HG03469 (cell line): ENCODE data around the gene SCN10A.

Source experiments
- ATAC-seq: cut with Tn5 transposase; IDR thresholded peaks from one replicate; pipeline ENCODE4 v1.9.1; 2021; ENCODE audit warnings: mild to moderate bottlenecking, moderate library complexity, moderate number of reproducible peaks; ENCODE audit not compliant: unreplicated experiment

SCN10A gene

GRCh38 chr3:38782148-38782547, 33.9 kb downstream of the SCN10A start:
- ATAC-seq: no peak

DNA sequence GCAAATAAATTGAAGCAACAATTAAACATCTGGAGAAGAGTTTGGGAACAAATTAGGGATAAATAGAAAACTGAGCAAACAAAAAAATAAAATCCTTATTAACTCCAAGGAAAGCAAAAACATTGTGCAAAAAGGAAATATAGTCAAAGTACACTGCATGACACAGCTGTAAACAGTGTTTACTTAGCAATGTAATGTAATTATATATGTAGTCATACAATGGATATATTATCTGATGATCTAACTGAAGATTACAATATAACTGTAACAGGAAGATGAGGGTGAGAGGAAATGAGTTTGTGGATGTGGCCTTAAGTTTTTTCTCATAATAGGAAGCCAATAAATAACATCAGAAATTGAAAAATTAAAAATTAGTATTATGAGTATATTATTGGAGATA, 42.5 kb downstream of the SCN10A start:
- ATAC-seq: no peak

GRCh38 chr3:38763569-38763968, 52.4 kb downstream of the SCN10A start:
- no peak for ATAC-seq

GRCh38 chr3:38758557-38758956, 57.5 kb downstream of the SCN10A start:
- ATAC-seq: no peak

DNA sequence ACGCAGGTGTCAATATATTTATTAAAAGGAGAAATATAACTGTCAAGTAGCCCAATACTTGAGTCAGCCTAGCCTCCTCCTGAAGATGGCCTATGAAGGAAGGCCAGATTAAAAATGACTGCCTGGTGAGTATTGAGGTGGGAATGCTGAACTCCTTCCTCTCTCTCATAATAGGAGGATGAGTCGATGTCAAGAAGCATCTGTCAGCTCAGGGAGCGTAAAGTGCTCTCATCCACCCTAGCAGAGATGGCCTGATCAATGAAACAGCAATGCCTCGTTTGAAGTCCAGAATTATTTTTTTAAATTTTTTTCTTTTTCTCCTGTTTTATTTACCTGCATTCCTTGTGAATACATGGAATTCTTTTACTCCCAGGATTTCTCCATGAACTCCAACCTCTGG, 58.3 kb downstream of the SCN10A start:
- no peak for ATAC-seq

- ATAC-seq: no peak
Measured at GRCh38 chr3:38756892-38757291, 59.1 kb downstream of the SCN10A start.

DNA sequence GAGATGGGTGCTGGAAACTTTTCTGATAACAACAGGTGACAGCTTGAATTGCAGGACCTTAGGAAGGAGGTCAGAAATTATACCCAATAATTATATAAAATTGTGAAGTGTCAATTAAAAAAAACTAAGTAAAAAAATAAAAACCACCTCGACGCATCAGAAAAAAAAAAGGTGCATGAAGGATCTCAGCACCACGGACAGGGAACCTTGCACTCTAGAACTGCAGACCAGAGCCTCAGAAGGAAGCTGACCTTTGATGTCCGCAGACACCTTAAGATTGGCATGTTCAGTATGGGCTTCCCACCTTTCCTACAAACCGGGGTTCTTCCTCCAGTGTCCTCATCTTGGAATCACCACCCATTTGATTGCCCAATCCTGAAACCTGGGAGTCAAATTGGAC, 60.9 kb downstream of the SCN10A start:
- no peak for ATAC-seq

- no peak for ATAC-seq
Measured at GRCh38 chr3:38746641-38747040, 69.4 kb downstream of the SCN10A start.

DNA sequence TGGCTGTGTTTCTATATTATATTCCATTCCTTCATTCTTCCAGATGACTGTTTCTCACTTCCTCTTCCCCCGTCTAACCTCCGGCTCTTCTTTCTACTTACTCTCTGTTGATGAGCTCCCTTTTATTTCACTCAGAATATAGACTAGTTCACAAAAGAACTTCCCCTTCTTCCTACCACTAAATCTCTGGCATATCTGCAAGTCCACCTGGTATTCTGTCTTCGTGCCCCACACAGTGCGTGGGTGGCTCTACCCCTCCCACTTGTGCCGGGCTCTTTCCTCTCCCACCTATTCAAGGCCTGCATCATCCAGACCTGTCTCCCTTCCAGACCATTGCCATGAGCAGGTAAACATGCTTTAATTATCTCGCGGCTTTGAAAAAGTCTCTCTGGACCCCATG, 73.0 kb downstream of the SCN10A start:
- ATAC-seq: no peak

DNA sequence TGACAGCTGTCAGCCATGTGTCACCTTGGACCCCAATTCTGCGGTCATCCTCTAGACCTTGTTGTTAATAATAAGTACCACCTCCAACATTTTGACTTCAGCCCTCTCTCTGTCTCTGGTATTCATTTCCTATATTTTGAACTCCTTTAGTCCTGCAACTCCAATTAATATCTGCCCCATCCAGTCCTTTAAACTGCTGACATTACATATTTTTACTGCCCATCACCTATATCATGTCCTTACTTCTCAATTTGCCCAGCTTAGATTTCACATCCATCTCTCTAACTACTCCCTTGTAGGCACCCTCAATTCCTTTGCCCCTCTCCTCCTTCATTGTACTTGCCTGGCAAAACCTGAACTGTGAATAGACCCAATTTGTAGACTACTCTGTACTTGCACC, 73.5 kb downstream of the SCN10A start:
- no peak for ATAC-seq

DNA sequence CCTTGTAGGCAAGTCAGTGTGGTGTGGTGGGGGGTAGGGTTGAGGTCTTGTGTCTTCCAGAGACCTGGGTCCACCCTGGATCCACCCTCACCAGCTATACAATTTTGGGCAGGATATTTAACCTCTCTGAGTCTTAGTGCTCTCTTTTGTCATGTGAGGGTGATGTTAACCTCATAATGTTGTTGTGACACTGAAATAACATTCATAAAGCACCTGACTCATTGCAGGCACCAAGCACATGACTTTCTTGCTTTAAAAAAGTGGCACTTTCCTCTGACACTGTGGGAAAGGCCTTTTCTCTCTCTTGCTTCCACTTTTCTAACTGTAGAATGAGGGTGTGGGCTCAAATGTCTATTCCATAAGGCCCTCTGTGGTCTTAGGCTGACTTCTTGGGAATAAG, 75.5 kb downstream of the SCN10A start:
- ATAC-seq: no peak

DNA sequence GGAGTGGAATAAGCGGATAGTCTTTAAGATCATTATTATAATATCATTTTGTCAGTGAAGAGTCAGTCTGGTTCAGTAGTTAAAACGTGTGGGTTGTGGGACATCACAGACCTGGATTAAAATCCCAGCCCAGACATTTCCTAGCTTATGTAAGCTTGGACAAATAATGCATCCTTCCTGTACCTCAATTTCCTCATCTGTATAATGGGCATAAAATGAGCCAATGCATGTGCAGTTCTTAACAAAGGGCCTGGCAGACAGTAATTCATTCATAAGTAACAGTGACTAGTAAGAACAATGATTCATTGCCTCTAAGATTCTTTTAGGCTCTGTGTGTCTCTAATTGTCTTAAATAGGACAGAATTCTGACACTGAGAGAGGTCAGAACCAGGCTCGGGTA, 76.1 kb downstream of the SCN10A start:
- ATAC-seq: no peak

GRCh38 chr3:38739396-38739689, 76.7 kb downstream of the SCN10A start:
- ATAC-seq: no peak

DNA sequence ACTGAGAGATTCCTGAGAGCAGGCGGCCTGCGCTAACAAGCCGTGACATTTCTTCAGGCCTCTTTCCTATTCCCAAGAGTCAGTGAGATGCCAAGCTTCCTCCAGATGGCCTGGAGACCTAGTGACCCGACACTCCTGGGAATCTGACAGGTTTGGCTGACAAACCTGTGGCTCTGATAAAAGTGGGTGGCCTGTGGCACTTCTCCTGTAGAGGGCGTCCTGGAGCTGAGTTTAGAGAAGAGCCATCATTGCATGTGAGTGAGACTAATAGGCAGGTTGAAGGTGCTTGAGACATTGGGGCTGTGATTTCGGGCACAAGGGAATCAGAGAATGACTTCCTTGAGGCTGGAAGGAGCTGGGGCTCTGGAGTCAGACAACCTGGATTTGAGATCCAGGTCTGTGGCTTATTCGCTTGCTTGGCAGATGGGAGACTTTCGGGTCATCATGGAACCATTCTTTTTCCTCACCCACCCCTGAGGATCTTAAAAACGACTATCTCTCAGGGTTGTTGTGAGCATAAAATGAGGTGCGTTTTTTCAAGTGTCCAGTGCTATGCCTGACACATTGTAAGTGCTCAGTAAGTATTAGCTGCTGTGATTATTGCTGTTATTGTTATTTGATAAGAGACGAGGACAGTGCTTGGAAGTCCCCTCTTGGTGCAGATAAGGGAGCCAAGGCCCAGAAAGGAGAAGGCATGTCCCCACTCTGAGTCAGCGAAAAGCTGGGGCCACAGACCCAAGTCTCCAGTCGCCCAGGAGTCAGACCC, 77.2 kb downstream of the SCN10A start:
- no peak for ATAC-seq

- ATAC-seq: no peak
Measured at GRCh38 chr3:38731522-38731921, 84.5 kb downstream of the SCN10A start.

GRCh38 chr3:38730281-38730680, 85.7 kb downstream of the SCN10A start:
- ATAC-seq: no peak

DNA sequence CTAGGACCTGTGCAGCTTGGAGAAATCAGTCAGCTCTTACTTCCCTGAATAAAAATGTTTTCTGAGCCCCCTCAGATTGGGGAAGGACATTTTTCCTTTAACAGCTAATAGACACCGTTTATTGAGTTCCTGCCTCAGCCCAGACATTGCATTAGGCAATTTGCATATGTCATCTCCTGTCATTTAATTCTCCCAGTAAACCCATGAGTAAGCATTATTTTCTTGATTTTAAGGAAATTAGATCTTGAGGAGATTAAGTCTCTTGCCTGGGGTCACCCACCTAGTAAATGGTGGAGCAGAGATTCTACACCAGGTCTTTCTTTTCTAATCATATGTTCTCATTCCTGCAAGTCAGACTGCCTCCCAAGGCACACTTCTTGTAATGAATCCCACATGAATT, 88.0 kb downstream of the SCN10A start:
- no peak for ATAC-seq

DNA sequence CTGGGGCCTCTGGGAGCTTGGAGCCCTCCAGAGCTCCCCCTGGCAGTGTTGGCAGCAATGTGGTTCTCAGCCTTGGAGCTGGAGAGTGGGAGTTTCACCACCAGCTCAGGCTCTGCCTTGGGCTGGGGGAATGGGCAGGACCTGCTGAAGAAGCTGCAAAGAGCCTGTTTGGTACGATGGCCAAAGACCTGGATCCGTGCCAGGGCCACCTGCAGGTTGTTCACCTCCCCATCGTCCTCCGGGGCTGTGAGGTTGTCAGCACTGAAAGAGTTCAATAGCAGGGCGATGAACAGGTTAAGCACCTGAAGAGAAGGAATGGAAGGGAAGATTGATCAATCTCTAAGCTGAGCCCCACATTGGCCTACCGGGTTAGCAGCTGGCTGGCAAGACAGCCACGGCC, 89.3 kb downstream of the SCN10A start:
- no peak for ATAC-seq

GRCh38 chr3:38725726-38726419, 90.1 kb downstream of the SCN10A start:
- ATAC-seq: no peak

DNA sequence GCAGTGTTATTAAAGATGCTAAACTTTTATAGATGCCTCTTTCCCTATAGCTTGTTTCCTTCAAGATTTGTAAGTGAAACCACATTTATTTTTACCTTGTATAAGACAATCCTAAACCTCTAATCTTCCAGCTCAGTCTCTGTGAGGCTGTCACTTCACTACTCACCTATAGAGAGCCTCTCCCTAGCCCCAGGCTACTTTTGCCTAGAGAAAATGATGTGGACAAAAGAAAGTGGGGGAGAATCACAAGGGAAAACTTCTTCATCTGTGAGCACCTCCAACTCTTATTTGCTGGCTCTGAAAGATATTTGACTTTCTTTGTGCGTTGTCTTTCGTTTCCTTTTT, 91.7 kb downstream of the SCN10A start:
- no peak for ATAC-seq

GRCh38 chr3:38723569-38724391, 92.2 kb downstream of the SCN10A start:
- no peak for ATAC-seq
